Embryonic facial prominence (tissue), 1 donor: Measurements from ENCODE around the gene LRFN2.

Experiments used
- DNase-seq: peaks from one replicate; pipeline ENCODE4 v3.0.0-alpha.2; 2016; ENCODE audit errors: extremely low spot score

LRFN2 gene

DNA sequence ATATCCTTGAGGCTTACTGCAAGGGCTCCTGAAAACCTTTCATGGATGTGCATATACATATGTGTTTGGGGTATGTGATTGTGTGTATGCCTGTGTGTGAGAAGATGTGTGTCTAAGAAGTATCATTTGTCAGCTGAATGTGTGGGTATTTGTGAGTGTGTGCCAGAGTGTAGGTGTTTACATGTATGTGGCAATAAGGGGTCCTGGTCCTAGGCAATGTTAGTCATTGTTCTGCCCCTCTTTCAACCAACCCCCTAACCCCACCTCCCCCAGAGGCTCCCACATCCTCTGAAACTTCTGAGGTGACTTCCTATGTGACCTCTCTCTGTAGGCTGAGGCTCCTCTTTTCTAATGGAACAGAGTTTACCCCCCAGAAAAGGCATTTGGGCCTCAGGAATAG lies 186.4 kb downstream of the LRFN2 start:
- DNase-seq, result no peak

DNA sequence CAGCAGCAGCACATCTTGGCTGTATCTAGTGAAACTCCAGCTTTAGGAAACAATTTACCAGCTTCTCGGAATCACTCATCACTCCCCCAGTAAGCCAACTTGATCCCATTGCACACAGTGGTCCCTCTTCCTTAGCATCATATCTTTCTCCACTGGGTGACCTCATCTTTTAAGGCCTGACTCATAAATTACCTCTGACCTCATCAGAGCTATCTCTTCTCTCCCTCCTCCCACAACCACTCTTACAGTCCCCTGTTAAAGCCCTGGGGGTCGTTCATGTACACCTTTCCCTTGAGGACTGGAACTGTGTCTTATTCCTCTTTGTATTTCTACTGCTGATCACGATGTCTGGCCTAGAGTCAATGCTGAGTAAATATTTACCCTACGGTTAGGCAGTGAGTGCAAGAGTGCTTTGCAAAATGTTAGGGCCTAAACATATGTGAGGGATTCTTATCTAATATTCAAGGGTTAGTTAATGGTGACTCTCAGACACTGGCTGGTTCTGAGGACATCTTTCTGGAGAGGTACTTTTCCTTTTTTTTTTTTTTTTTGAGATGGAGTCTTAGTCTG lies 187.2 kb downstream of the LRFN2 start:
- no peak for DNase-seq

DNA sequence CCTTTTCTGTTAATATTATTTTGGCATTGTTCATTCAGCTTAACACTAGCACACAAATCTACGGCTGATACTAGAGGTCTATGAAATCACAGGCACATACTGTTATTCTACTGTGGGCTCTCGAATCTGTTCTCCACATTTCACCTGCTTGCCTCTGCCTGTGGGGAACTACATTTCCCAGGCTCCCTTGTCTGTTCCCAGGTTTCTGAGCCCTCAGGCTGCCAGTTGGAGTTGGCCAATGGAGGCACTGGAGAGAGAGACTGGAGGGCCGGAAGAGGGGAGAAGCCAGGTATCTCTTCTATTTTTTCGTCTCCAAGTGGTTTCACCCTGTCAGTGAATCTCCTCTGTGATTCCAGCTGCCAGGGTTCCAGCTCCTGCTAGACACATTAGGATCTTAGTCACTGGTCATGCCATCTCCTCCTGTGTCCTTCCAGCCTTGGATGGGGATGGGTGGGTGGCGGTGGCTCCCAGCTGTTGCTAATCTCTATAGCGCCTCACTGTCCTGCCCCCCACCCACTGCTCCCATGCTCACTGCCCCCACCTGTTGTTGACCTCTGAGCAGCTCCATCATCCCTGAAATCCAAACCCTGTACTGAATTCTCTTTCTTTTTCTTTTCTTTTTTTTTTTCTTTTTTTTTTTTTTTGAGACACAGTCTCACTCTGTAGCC lies 188.2 kb downstream of the LRFN2 start:
- no peak for DNase-seq

DNA sequence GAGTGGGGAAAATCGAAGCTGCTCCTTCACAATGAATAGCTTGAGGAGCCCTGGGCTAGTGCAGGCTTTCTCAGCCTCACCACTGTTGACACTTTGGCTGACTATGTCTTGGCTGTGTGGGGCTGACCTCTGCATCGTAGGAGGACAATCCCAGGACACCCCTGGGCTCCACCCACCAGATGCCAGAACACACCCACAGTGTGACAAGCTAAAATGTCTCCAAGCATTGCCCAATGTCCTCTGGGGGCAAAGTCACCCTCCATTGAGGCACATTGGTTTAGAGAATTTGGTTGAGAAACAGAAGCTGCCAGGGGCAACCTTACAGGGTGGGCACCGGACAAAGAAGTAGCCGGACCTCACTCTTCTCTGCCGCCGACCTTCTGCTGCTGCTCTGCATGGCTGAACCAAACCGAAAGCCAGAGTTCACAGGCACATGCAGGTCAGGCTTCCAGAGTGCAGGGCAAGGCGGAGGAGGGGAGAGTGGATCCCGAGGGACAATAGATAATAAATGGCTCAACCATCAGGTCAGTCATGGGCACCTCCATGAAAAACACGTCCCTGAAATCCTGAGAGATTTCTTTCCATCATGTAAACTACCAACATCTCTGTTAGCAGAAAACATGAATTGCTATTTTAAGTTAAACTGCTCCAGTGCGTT lies 189.0 kb downstream of the LRFN2 start:
- DNase-seq, result no peak

DNA sequence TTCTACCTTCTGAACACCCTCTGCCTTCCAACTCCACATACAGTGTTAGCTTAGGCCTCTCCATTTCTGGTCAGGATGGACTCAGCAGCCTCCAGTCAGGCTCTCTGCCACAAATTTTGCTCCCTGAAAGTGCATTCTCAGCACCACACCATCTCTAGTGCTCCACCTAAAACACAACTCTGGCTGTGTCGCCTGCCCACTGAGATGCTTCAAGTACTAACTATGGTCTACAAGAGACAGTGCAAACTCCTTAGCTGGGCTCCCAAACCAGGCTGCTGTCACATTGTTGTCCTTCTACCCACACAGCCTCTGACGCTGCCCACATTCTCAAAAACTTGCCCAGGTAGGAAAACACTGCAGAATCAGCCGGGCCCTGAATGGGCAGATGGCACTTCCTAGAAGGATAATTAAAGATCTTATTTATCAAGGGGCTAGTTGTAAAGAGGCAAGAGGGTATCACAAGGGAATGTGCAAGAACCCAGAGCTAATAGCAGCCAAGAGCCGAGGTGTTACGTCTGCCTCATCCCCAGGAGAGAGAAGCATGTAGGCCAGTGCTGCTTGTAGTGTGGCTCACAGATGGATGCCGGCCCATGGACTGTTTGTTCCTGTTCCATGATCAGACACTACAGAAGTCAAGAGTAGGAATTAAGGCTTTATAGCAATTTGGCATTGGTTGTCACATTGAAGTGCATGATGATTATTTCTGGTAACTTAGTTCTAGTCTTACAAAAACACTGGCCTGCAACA lies 189.7 kb downstream of the LRFN2 start:
- DNase-seq, result no peak

DNA sequence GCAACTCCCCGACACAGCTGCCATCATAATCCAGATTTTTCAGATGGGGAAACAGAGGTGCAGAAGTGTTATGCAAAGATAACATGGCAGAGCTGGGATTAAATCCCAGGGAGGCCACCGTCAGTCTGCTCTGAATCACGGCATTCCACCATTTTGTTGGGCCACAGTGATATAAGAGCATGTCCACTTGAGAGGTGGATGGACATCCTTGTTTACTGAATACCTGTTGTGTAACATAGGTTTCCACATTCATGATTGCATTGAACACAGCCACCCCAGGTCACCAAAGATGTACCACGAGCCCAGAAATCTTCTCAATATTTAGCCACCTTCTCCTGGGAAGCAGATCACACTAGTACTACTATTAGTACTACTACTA lies 191.5 kb downstream of the LRFN2 start:
- DNase-seq, result no peak

DNA sequence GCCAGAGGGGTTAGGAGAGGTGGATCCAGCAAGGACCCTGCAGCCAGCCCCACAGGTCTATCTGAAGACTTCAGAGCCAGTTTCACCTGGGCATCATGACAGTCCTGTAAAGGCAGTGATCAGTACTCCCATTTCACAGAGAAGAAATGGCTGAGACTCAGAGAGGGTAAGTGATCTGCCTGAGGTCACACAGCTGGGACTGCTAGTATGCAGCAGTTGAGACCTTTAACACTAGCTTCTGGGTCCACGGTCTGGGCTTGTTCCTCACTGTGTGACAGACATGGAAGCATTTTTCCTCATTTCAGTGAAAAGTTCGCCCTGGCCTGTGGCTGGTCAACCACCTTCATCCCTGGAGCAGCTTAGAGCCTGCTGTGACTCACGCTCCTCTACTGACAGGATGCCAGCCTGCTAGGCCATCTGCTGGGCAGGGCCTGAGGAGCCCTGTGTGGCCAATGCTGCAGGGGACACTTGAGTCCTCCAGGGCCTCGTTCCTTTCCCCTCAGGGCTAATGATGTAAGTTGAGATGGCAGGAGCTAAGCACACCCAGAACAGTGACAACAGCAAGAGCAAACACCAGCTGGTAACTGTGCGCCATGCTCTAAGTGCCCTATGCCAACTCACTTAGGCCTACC lies 192.0 kb downstream of the LRFN2 start:
- DNase-seq, result no peak

DNA sequence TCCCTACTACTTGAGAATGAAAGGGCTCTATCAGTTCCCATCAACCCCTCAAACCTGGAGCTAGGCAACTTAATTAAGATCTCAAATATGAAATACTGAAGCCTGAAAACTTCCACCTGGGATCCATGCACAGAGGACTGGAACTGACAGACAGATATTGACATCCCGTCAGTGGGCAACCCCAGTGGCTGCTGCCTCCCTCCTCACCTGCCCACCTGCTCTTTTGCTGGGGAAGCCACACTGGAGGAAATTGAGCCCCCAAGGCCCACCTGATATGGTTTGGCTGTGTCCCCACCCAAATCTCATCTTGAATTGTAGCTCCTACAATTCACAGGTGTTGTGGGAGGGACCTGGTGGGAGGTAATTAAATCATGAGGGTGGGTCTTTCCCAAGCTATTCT lies 192.8 kb downstream of the LRFN2 start:
- DNase-seq, result no peak

DNA sequence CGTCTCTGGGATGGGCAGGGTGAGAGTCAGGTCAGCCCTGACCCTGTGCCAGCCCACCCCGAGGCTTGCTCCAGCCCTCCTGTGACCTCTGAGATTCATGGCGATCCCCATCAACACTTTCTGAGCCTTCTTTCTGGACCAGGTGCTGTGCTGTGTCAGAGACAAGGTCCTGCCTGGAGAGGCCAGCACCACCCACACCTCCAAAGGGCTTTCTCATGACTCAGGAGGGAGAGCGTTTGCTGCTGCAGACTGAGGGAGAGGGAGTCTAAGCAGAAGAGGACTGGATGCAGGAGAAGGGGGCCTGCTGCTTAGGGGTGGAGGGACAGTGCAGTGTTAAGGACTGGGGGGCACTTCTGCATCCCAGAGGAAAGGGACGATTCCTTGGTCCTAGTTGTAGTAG lies 193.5 kb downstream of the LRFN2 start:
- no peak for DNase-seq

DNA sequence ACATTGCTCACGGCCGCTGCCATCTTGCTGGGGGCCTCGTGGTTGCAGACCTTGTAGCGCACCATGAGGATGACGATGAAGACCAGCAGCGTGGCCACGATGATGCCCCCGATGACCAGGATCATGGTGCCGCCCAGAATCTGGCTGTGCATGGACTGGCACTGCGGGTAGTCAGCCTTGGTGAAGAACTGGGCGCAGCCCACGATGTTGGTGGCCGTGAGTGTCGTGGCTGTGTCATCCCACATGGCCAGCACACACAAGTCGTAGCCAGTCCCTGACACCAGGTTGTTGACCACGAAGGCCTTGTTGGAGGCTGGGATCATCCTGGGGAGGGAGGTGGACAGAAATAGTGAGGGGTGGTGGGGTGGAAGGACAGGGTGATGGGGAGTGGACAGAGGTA lies 194.6 kb downstream of the LRFN2 start:
- no peak for DNase-seq

DNA sequence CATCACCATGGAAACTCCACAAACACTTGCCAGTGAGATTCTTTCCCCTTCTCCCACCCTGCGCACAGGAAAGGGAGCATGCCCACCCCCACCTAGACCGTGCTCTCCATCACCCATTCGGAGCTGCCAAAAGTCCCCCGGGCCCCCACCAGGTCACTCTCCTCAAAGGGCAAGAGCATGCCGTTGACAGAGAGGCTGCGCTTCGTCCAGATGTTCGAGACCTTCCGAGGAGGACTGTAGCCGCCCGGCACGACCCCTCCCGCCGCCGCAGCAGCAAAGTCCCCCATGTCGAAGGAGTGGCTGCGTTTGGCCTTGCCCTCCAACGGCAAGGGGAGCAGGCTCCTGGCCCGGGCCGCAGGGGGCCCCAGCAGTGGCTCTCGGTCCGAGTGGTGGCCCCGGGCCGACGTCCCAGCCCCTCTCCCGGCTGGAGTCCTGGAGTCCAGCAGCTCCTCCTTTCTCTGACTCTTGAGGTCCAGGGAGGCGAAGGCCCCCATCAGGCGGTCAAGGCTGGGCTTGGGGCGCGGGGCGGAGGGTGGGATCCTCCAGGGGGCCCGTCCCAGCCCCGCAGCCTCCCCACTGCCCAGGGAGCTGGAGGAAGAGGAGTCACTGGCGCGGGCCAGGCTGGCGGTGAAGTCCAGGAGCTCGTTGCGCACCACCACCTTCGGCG lies 195.2 kb downstream of the LRFN2 start:
- no peak for DNase-seq

DNA sequence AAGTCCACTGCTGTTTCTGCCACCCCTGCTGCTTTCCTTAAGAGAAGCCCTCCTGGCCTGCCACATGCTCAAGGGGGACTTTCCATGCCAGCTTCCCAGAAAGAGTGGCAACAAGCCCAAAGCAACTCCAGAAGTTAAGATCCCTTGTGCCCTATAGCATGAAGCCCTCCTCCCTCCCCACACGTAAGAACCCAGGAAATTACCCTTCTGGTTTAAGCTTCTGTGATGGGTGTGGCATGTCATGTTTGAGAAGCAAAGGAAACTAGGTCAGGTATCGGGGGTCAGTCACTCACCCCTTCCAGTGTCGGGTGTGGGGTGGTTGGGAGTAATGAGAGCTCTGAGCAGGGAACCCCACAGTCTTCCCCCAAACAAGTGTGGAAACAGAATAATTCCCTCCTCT lies 196.1 kb downstream of the LRFN2 start:
- no peak for DNase-seq

DNA sequence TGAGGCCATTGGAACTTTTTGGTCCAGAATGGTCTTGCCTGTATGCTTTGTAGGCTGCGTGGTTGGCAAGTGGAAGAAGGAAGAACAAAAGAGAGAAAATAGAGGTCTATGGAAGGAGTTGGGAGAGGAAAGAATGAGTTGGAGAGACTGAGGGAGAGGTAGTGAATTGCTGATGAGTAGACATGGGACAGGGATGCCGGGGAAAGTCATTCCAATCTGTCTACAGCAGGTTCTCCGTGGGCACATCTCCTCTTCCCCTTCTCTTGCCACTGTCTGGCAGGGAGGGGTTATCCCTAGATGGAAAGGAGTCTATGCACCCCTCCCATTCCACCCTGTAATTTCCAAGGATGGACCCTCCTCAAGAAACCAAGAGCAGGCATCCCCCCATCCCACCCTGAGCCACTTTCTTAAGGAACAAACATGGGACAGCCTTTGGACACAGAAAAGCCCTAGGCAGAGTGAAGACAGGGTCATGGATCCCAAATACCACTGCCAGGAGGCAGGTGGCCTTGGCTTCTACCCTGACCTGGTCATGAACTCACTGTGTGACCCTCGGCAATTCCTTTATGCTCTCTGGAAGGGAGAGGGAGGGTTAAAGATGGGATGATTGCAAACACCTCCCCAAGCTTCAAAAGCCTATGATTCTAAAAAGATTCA lies 196.9 kb downstream of the LRFN2 start:
- no peak for DNase-seq

DNA sequence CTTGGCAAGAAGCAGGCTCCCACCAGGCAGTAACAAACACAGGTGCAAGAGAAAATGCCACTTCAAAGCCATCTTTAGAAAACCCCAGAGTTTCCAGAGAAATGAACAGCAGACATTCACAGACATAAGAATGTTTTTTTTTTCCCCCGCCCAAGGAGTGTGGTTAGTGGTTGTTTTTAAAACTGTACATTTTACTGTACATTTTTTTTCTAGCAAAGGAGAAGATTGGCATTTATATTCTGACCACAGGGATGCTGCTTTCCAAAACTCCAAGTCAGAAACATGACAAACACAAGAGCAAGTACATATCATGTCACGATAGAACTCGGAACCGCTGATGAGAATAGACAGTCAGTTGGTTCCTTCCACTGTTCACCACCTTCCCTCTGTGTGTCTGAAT lies 197.9 kb downstream of the LRFN2 start:
- DNase-seq, result no peak

DNA sequence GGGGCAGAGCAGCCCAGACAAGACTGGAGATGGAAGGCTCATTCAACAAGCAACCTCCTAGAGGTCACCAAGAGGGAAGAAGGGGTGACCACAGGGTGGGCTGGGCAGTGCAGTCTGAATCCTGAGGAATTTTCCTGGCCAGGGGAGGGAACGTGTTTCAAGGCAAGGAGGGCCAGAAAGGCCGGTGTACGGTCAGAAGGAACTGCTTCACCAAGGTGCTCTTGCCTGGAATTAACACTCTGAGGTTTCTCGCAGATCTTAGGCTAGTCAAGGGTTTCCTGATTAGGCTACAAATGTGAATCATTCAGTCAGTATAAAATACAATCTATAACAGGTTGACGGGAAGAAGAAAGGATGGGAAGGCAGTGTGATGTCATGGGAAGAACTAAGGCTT lies 199.3 kb downstream of the LRFN2 start:
- DNase-seq, result no peak

DNA sequence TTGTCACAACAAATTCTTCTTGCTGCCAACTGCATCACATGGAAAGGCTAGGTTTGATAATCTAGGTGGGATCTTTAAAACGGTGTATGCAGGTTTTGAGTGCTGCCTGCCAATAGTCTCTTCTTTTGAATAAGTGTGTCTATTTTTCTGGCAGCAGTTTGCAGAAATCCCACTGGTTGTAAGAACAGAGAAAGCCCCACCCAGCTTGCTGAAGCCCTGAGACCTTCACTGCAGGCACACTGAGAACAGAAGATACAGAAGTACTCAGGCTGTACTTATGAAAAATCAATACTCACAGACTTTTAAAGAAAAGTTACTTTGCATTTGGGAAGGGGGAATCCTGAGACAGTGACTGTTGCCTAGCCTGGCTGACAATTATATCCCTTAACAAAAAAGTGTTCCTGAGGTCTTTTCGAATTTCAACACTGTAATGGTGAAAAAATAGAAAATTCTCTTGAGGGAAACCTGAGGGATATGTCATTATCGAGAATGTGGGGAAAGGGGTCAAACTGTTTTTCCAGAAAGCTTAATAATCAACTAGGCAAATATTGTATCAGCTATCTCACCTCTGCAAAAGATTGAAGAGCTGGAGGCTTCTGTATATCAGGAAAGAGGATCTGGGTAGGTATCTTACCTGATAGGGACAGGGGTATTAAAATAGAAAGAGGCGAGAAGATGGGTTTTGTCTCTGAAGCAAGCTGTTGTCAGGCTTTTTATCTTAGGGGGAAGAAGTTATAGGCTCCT lies 199.9 kb downstream of the LRFN2 start:
- DNase-seq, result no peak

DNA sequence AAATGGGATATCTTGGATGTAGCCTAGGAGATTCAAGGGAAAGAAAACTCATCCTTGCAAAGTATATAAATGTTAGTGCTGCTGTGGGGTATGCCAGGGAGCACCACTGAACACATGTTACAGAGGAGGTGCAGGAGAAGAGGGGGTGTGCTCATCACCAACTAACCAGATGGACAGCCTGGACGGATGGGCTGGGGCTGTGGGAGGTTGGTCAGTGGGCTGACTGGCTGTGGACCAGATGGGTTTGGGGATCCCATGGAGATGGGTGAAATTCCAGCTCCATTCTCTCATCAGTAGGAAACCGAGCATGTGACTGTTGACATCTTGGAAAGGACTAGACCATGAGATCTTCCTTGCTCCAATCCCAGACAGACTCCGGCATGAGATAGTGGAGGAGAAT lies 201.0 kb downstream of the LRFN2 start:
- DNase-seq, result no peak

DNA sequence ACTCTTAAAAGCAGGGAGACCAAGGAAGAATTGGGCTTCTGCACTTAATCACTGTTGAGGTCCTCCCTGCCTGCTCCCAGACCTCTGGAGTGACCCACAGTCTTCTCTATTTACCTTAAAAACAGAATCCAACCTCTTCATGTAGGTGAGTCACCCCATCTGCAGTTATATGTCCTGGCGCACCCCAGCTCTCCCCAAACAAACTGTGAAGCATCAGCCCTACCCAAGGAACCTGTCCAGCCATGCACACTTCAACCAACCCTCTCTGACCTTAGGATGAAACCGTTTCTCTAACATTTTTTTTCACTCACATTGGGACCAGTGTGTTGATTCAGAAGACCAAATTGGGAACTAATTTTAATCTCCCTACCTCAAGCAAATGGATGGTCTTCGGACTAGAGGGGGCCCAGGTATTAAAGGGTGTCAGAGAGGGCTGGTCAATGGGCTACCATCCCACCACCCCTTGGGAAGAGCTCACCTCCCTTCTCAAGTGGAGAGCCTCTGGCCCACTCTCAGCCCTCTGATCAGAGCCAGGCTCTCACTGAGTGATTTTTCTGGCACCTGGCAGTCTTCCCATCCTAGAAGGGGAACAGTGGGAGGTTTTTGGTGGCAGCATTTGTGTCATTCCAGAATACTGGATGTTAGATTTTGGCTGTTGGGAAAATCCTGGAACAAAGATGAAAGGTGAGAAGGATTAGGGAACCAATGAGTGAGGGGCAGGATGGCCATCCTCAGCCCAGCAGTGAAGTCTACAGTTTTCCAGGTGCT lies 203.6 kb downstream of the LRFN2 start:
- no peak for DNase-seq

DNA sequence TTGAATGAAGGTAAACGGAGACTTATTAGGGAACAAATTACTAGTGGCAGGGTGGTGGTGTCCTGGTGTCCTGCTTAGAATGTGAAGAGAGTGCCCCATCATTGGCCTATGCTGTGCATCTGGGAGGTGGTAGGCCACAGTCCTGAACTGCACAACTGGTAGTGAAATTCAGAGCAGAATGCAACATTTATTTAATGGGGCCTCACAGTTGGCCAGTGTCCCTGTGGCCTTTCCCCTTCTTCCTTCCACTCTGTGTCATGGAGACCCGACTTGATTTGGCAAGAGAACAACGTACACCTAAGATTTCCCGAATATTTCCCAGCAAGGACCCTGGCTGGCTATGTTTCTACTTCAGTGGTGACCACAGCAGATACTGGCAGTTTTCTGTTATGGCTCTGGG lies 206.9 kb downstream of the LRFN2 start:
- DNase-seq, result no peak

DNA sequence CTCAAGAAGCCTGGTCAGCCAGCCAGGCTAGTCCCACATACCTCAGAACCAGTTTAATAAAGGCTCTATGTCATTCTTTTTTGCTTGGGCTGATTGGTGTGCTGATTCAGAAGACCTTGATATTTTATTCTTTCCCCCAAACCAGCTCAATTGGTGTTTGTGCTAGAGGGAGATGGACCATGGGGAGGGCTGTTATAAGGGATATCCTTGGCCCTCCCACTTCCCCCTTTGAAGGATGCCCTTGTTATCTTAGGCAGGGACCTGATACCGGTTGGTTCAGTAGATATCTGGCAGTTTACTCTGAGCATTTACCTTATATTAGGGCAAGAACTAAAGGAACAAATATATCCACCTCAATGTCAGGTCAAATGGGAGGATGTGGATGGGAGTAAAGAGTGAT lies 207.4 kb downstream of the LRFN2 start:
- DNase-seq, result no peak
